UCSD-AML1 (cell line): ENCODE data around the gene MDH1.
"Not testable (repeated sequence)": the region's sequence is repeated elsewhere in the genome, so short reads cannot be mapped to it uniquely, and the experiment has no call there.

Experiments used
- DNase-seq: peaks from one replicate; lab custom pipeline; 2025; ENCODE audit not compliant: unreplicated experiment; lab: John Stamatoyannopoulos, UW

MDH1 gene

DNA sequence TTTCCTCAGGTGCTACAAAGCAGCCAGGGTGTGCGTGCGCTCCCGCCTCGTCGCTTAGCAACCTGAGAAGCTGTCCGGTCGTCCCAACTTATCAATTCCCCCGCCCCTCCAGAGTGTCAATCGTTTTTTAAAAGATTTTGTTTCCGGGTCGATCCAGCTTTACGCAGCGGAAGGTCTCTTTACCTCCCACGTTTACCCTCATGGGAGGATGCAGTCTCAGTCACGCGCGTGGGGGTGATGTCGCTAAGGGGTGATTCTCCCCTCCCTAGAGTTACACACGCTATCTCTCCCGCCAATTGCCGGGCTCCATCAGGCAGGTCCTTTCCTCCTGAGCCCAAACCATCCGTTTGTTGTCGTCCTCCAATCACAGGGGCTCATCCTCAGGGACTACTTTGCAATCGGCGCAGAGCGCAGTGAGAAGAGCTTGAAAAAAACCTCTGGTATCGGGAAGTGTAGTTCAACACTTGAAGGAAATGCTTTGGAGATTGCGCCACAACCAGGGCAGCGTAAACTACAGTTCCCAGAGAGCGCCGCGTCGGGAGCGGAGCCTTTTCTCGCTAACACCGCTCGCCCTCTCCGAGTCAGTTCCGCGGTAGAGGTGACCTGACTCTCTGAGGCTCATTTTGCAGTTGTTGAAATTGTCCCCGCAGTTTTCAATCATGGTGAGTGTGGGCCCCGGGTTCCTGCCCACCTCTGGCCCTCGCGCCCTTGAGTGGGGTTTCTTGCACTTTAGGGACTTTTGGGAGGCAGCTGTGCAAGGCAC lies at the start of gene MDH1, which contains the start of gene WDPCP:
Gene MDH1 (plus strand): TSS at position 579 of the 763 bp plus-strand sequence. CDS start 81 bp downstream, at position 660.
Gene WDPCP (minus strand): TSS at position 93 of the 763 bp plus-strand sequence. CDS start 206 bp downstream, outside the sequence.
- DNase-seq = peak; percentile 94

DNA sequence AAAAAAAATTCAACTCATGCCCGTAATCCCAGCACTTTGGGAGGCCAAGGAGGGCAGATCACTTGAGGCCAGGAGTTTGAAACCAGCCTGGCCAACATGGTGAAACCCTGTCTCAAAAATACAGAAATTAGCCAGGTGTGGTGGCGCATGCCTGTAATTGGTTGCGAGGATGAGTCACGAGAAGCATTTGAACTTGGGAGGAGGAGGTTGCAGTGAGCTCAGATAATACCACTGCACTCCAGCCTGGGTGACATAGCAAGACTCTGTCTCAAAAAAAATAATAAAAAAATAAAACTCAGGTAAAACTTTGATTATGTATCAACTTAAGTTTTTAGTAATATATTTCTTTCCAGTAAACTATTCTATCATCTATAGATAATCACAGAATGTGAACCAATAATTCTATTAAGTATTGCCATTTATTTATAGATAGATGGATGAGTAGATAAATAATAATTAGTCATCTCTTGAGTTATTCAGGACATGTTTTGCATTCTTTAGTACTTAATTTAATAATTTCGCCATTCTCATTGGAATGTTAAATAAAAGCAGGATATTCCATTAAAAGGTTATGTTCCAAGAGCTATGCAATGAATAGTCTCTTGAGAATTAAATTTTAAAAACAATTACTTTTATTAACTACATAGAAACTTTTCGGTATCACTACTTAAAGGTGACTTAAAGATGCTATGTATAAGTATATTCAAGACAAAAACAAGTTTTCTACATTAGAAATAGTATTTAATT lies 49.2 kb upstream of the MDH1 start:
- DNase-seq = no peak

DNA sequence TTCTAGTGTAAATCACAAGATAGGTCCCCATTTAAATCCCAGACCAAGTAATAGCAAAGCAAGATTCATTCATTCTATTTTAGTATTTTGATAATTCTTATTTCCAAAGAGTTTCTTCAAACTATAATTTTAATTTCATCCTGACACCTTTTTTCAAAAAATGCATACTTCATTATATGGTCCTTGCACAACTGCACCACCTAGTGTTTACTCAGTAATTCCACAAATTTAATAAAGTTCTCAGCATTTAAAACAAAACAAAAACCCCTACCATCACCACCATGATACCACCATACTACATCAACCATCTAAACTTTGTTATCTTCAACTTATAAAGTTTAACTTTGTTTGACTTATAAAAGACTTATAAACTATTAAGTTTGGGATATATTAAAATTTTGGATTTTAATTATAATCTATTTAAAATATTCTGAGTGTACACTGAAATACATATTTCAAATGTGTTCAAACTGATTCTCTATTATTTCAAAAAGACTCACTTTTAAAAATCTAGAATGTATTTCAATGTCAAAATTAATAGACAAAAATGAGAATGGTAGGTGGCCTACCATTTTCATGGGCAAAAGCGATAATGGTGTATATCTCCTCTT lies 44.6 kb upstream of the MDH1 start:
- DNase-seq = no peak

DNA sequence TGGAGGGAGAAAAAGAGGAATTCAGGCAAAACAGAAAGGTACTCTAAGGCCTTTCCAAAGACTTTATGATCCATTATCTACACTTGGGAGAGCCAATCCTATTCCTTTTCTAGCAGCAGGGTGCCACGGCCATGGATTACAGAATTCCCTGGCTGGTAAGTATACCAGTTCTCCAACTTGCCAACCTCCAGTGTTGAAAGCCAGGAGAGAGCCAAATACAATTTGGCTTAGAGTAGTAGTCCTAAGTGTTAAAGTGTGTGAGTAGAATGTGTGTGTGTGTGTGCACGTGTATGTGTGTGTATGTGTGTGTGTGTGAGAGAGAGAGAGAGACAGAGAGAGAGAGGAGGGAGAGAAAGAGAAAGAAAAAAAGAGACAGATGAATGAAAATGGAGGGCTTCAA lies 43.7 kb upstream of the MDH1 start:
- no peak for DNase-seq

DNA sequence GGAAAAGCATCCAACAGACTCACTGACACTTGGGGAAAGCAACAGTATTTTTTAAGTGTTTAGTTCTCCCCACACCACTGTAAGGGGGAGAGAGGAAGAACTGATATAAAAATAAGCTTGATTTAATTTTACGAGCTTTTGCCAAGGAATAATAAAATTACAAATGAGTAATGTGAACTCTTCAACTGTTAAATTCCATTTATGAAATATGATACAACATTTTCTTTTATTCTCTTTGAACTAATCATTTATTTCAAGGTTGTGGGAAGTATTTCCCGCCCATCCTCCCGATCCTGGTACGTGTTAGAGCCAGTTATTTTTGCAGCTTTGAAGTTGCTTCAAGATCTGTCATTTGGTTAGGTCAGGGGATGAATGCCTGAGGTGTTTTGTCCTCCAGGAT lies 35.7 kb upstream of the MDH1 start:
- no peak for DNase-seq

DNA sequence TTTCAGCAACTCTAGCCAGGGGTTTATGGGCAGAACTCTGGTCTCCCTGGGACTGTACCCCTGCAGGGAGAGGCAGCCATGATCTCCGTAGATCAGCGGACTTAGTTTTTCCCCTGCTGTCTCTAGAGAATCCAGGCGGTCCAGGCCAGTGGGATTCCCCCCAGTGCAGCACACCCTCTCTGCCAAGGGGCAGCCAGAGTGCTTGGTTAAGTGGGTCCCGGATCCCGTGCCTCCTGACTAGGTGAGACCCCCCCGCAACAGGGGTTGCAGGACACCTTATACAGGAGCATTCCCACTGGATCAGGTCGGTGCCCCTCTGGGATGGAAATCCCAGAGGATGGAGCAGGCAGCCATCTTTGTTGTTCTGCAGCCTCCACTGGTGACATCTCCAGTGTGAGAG lies 33.5 kb upstream of the MDH1 start:
- no peak for DNase-seq

DNA sequence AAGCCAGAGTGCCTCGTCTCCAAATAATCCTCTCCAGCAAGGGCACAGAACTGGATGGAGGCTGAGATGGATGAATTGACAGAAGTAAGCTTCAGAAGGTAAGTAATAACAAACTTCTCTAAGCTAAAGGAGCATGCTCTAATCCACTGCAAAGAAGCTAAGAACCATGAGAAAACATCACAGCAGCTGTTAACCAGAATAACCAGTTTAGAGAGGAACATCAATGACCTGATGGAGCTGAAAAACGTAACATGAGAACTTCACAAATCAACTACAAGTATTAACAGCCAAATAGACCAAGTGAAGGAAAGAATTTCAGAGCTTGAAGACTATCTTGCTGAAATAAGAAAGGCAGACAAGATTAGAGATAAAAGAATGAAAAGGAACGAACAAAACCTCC lies 32.8 kb upstream of the MDH1 start:
- DNase-seq = no peak

DNA sequence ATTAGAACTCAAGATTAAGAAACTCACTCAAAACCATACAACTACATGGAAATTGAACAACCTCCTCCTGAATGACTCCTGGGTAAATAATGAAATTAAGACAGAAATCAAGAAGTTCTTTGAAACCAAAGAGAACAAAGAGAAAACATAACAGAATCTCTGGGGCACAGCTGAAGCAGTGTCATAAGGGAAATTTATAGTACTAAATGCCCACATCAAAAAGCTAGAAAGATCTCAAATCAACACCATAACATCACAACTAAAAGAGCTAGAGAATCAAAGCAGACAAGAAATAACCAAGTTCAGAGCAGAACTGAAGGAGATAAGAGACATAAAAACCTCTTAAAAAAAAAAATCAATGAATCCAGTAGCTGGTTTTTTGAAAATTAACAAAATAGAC lies 30.9 kb upstream of the MDH1 start:
- DNase-seq = not testable (repeated sequence)

DNA sequence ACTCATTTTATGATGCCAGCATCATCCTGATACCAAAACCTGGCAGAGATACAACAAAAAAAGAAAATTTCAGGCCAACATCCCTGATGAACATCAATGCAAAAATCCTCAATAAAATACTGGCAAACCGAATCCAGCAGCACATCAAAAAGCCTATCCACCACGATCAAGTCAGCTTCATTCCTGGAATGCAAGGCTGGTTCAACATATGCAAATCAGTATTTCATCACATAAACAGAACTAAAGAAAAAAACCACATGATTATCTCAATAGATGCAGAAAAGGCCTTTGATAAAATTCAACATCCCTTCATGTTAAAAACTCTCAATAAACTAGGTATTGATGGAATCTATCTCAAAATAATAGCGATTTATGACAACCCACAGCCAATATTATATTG lies 29.8 kb upstream of the MDH1 start:
- DNase-seq = not testable (repeated sequence)

DNA sequence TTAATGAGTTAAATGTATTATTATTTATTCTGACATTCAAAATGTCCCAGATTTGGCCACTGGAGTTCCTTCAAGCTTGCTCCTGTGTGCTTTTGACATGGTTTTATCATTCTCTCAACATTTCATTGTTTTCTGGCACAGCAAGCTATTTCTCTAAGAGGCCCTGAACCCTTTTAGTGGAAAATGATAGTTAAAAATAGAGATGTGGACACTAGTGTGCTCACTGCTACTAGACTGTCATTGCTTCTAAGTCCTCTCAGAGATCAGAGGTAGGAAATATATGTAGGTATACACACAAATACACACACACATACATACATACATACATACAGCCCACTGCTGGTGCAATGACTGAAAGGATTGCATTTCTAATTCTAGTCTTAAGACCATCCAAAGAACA lies 26.0 kb upstream of the MDH1 start:
- no peak for DNase-seq

DNA sequence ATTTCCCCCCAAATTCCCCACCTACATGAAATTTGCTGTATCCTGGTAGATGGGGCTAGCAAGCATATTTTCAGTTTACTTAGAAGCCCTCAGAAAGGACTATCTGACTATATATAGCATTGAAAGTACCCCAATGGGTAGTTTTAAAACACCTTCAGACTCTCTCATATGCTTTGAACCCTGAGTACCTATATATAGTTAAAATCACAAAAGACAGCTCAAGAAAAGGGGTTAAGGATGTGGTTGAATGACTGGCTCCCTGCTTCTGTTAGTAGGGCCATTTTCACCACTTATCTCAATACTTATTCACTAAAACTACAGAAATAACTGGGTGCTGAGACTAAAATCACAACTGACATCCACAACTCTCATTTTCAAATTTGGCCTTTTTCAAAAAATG lies 19.0 kb upstream of the MDH1 start:
- no peak for DNase-seq

DNA sequence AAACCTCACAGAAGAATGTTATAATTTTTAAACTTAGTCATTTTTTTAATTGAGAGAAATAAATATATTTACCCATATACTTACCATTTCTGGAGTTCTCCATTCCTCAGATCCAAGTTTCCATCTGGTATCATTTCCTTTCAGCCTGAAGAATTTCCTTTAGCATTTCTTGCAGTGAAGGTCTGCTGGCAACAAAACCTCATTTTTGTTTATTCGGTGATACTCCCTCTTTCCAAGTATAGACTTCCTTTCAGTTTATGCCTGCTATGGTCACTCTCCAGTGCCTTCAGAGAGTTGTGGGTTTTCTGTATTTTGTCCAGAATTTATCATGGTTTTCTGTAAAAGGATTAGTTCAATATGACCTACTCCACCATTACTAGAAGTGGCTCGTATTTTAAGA lies 17.5 kb upstream of the MDH1 start:
- DNase-seq = no peak

DNA sequence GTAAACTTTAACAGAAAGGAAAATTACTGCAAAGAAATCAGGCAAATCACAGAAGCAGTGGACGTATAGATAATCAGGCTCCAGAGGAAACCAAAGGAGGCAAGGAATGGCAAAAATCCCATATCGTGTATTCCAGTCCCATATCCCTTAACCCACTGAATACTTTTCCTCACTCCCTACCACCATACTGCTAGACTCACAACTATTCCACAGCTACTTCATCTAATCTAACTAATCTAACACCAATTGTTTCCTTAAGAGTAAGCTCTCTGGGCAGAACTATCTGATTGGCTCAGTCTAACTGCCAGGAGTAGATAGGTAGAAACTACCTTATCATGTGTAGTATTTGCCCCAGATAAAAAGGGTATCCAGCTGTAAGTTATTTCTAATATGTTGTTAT lies 16.8 kb upstream of the MDH1 start:
- no peak for DNase-seq

DNA sequence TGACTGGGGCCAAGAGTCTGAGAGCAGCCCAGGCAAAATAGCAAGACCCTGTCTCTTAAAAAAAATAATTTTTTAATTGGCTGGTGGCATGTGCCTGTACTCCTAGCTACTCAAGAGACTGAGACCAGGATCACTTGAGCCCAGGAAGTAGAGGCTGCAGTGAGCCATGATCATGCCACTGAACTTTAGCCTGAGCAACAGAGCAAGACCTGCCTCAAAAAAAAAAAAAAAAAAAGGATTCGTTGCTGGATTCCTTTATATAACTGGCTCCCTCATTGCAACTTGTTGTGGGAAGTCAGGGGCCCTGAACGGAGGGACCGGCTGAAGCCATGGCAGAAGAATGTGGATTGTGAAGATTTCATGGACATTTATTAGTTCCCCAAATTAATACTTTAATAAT lies 15.7 kb upstream of the MDH1 start:
- DNase-seq = not testable (repeated sequence)

DNA sequence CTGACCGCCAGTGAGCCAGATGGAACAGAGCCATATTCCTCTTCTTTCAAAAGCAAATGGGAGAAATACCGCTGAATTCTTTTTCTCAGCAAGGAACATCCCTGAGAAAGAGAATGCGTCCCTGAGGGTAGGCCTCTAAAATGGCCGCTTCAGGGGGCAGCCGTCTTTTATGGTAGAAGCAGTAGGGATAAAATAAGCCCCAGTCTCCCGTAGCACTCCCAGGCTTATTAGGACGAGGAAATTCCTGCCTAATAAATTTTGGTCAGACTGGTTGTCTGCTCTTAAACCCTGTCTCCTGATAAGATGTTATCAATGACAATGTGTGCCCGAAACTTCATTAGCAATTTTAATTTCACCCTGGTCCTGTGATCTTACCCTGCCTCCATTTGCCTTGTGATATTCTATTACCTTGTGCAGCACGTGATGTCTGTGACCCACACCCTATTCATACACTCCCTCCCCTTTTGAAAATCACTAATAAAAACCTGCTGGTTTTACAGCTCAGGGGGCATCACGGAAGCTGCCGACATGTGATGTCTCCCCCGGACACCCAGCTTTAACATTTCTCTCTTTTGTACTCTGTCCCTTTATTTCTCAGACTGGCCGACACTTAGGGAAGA lies 14.9 kb upstream of the MDH1 start:
- DNase-seq = not testable (repeated sequence)

DNA sequence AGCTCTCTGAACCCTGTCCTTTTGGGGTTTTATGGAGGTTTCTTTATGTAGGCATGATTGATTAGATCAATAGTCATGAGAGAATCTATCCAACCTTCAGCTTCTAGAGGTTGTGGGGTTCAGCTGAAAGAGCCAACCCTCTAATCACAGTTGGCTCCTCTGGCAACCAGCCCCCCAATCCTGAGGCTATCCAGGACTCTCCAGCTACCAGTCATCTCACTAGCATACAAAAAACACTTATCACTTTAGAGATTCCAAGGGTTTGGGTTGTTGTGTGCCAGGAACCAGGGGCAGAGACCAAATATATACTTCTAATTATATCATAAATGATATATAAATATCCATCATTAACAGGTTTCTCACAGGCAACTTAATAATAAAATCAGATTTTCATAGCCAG lies 12.2 kb upstream of the MDH1 start:
- DNase-seq = no peak

DNA sequence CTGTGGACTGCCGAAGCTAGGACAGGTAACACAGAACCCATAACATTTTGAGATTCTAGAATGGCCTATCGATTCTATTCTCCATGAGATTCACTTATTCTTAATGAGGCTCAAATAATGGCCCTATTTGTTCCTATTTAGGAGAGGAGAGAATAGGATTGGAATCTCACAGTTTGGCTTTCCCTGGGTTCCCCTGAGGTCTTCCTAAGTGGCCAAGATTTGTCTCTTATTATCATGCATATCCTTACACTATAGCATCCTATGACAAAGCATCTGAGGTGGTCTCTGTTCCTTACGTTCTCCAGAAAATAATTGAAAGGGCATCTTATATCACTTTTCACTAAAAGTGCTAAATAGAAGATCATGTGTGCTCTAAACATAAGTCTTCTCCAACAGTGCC lies 10.0 kb upstream of the MDH1 start:
- no peak for DNase-seq

DNA sequence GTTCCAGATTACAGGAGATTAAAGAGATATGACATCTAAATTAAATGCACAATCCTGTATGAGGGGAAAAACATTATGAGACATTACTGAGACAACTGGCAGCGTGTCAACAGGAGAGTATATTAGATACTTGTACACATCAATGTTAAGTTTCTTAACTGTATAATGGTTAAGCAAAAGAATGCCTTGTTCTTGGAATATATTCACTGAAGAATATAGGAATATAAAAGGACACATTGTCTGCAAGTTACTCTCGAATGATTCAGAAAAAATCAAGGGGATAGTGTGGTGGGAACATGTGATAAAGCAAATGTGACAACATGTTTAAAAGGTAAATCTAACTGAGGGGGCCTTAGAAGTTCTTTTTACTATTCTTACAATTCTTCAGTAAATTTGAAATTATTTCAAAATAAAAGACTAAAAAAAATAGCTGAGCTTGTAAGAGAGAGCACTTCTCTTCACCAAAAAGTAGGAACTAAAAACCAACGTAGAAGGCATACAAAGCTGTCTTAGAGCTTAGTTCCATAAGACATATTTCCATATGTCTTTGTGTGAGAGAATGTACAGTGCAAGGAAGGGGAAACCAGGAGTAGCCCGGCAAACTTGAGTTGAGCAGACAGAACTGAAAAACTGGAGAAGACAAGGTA lies 8.0 kb upstream of the MDH1 start:
- DNase-seq = no peak

DNA sequence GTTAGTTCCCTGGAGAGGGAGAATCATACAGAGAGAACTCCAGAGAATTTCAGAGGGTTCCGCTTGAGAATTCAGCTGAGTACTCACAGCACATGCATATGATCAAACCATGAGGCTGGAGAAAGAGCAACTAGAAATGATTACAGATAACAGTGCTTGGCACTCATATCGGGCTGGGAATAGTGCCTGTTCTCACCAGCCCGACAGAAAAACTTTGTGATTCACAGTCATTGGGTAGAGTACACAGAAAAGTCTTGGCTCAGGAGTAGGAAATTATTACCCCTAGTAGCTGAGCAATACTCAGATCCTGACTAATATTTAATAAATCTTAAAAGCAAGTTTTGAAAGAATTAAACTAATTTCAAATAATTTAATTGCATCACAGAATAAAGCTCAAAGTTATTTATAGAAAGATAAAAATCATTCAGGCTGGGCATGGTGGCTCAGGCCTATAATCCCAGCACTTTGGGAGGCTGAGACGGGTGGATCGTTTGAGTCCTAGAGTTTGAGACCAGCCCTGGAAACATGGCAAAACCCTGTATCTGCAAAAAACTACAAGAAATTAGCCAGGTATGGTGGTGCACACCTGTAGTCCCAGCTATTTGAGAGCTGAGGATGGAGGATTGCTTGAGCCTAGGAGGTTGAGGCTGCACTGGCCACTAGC lies 7.3 kb upstream of the MDH1 start:
- DNase-seq = no peak

DNA sequence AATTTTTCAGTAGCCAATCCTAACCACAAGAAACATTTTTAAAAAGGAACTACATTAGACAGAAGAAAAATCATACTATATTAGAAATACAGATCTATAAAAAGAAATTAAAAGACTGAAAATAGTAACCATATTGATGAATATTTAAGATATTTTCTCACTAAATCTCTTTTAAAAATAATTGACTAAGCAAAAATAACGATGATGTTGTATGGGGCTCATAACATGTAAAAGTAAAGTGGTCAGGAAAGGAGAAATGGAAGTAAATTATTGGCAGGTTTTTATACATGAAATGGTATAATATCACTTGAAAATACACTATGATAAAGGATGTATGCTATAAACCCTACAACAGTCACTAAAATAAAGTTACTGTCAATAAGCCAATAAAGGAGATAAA lies 5.9 kb upstream of the MDH1 start:
- DNase-seq = no peak
